Measurements from ENCODE around the gene HOXA3. TPM values are rescaled to one million over a fixed set of nuclear protein-coding genes. Genes with fewer than 3 reads are reported as not detected.
A peak's percentile ranks its signal among the peaks of the same experiment; 100 is the strongest.

HOXA3 gene
- total RNA-seq, 4 donors from 2014 or later, result 5.5 to 19.9 (median 6.2) TPM

DNA sequence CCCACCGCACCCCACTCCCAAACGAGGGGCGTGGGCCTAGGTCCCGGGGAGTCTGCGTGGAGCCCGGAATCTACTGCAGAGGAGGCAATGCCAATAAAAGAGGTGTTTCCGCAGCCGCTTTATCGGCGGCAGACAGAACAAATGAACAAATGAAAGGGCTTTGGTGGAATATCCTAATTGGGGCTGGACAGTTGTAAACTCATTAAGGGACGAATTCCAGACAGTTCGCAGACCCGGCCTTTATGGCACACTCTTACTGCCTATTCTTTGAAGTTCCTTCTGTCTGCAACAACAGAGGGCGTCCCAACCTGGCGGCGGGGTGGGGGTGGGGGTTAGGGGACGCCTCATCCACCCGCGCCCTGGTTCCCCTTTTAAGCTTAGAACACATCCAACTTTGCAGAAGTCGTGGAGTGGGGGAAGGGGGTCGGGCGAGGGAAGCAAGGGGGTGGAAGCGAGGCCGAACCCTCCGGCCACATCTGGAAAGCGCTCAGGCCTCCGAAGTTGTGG lies 8.9 kb upstream of the HOXA3 start:
- H3K9me3 ChIP-seq, result no peaks in the 10 kb centered on the region
- TF ChIP-seq EP300 (IDR thresholded peaks at IDR 0.05), result no peak
- TF ChIP-seq POLR2A (IDR thresholded peaks at IDR 0.05), result no peak
- TF ChIP-seq, protein P1, sequence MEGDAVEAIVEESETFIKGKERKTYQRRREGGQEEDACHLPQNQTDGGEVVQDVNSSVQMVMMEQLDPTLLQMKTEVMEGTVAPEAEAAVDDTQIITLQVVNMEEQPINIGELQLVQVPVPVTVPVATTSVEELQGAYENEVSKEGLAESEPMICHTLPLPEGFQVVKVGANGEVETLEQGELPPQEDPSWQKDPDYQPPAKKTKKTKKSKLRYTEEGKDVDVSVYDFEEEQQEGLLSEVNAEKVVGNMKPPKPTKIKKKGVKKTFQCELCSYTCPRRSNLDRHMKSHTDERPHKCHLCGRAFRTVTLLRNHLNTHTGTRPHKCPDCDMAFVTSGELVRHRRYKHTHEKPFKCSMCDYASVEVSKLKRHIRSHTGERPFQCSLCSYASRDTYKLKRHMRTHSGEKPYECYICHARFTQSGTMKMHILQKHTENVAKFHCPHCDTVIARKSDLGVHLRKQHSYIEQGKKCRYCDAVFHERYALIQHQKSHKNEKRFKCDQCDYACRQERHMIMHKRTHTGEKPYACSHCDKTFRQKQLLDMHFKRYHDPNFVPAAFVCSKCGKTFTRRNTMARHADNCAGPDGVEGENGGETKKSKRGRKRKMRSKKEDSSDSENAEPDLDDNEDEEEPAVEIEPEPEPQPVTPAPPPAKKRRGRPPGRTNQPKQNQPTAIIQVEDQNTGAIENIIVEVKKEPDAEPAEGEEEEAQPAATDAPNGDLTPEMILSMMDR (IDR thresholded peaks at IDR 0.05), result no peak
- TF ChIP-seq POLR2AphosphoS5 (IDR thresholded peaks at IDR 0.05), result no peak
- peaks cover 71% of the 10 kb centered on the region for H3K4me1 ChIP-seq
- no peaks in the 10 kb centered on the region for H3K36me3 ChIP-seq
- peak in 1 of 2 donors; percentile 73 for DNase-seq (ENCODE audit: low spot score in 2 of 2)
- peak overlapping the region; percentile 84 for H3K4me3 ChIP-seq
- peaks cover 3% of the 10 kb centered on the region for H3K27me3 ChIP-seq
- peak overlapping the region; percentile 97 for H3K27ac ChIP-seq
- WGBS, result 5% methylated on average over 24 of the region's 27 CpGs

DNA sequence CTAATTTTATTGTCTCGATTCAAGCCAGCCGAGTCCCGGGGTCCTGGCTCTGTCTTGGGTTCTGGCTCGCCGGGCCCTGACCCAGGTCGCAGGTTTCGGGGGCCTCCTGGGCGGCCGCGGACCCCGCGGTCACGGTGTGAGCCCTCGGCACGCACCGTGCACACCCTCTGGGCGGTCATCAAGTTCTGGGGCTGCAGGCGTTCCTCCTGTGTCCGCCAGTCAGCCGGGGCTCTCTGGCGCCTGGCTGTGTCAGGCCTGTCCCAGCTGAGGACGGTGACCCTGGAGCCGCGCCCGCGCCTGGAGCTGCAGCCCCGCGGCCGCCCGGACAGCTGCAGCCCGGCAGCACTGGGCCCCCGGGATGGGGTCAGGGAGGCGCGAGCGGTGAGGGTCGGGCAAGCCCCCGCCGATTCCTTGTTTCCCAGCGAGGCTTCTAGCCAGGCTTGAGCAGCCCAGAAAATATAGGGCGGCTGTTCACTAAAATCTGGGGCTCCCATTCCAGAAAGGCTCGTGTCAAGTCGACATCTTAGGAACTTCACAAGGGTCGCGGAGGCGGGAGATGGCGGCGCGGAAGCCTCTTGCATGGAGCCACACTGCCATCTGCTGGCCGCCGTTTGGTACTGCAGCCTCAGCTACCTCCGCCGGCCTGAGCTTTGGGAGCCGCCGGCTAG lies 8.3 kb upstream of the HOXA3 start:
- DNase-seq (ENCODE audit: low spot score in 2 of 2), result peak; percentile 94 to 99
- Histone ChIP-seq H3K27ac (peak overlapping the region; percentile 97), H3K27me3 (peaks cover 5% of the 10 kb centered on the region), H3K36me3 (no peaks in the 10 kb centered on the region), H3K4me3 (peak overlapping the region; percentile 84), H3K9me3 (no peaks in the 10 kb centered on the region), H3K4me1 (peaks cover 68% of the 10 kb centered on the region)
- WGBS, result 3% methylated on average over 25 of the region's 54 CpGs
- TF ChIP-seq, protein P1 (IDR thresholded peaks at IDR 0.05), result peak; percentile 98 to 99
- no peak for TF ChIP-seq POLR2A (IDR thresholded peaks at IDR 0.05)
- peak in 1 of 3 donors; percentile 53 for TF ChIP-seq POLR2AphosphoS5 (IDR thresholded peaks at IDR 0.05)

DNA sequence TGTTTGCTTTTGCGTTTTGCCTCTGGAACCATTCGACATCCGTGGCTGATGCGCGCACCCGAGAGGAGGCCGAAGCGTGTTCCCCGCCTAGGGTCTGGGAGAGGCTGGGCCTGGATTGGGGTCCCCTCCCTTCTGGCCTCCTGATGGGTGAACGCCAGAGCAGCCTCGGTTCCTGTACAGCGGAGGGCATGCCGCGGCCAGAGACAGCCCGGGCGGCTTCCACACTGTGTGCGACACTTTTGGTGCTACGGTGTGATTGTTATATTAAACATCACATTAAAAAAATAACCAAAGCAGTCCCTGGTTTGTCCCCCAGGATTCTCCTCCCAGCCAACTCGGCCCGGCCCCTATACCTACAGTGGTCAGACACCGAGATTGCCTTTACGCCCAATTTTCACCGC lies 7.8 kb upstream of the HOXA3 start:
- peak overlapping the region; percentile 97 for H3K27ac ChIP-seq

DNA sequence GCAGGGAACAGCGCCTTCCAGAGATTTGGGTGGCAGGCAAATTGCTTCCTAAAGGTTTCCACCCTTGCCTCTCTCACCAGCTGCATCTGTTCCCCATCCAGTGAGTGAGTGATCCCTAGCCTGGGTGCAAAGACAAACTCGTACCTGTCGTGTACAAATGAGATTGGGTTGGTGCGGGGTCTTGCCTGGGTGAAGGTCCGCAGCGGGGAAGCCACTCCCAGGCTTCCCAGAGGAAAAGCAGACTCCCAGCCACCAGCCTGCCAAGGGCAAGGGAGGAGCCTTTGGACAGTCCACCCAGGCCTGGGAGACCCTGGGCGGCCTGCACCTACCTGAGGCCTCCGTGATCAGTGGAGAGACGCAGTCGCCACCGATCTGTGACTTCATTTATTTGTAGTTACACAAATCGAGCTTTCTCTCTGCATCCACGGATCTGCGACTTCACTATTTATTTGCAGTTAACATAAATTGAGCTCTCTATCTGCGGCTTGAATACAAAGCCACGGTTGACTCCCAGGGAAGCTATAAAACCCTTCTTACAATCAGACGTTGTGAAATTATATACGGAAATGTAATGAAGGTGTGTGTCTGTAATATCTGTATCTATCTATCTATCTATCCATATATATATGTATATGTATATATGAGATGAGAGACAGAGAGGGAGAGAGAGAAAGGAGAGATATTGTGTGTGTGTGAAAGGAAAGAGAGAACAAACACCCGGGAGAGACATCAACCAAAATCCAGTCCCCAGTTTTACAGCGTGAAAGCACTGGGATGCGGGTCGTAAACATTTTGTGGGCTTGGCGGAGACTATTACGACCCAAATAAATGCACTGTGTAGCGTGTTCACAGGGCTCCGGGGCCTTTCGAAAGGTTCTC lies 7.1 kb upstream of the HOXA3 start:
- Histone ChIP-seq H3K4me1 (peaks cover 74% of the 10 kb centered on the region), H3K27ac (peak overlapping the region; percentile 97), H3K4me3 (peak overlapping the region; percentile 84), H3K36me3 (no peaks in the 10 kb centered on the region), H3K27me3 (peaks cover 6% of the 10 kb centered on the region), H3K9me3 (no peaks in the 10 kb centered on the region)
- DNase-seq (ENCODE audit: low spot score in 2 of 2), result peak; percentile 65 to 69
- TF ChIP-seq POLR2A (IDR thresholded peaks at IDR 0.05) (no peak), POLR2AphosphoS5 (IDR thresholded peaks at IDR 0.05) (peak in 1 of 3 donors; percentile 17)
- WGBS, result 50% methylated on average over 27 of the region's 27 CpGs

More for the DNA sequence above, 7.8 kb upstream of the HOXA3 start:
- Histone ChIP-seq H3K4me3 (peak overlapping the region; percentile 84), H3K9me3 (no peaks in the 10 kb centered on the region), H3K27me3 (peaks cover 5% of the 10 kb centered on the region), H3K4me1 (peaks cover 74% of the 10 kb centered on the region), H3K36me3 (no peaks in the 10 kb centered on the region)
- WGBS, result 69% methylated on average over 15 of the region's 23 CpGs
- DNase-seq (ENCODE audit: low spot score in 2 of 2), result peak; percentile 71 to 75
- TF ChIP-seq POLR2A (IDR thresholded peaks at IDR 0.05) (no peak), EP300 (IDR thresholded peaks at IDR 0.05) (no peak), POLR2AphosphoS5 (IDR thresholded peaks at IDR 0.05) (no peak)
- TF ChIP-seq, protein P1 (IDR thresholded peaks at IDR 0.05), result no peak

DNA sequence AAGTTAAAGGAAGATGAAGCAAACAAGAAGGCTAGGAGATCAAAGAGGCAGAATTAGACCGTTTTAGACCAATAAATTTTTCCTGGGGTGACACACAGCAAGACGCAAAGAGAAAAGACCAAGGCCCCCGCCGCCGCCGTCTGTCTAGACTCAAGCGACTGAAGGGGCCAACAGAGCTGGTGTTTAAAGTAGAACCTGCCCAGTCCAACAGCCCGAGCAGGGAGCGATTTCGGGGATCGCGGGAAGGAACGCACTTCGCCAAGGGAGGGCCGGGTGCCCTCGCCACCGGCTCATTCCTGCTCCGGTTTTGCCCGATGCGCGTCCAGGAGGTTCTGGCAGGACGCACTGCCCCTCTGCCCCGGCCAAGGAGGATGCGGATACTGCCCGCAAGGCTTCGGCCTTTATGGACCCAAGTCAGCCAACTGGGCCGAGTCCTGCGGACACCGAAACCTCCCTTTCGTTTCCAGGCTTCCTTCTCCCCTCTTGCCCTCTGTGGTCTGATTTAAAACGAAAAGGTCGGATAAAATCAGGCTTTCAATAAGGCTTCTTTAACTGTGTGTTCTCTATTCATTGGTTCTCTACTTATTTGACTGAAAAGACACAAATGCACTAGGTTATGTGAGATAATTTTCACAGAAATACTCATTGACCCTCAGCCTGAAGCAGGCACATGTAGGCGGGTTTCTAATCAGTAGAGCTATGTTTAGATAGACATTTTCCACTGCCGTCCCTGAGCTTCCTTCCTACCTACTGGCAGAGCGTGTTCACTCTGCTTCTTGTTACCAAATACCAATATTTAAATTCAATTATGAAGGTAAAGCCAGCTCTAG lies 6.3 kb upstream of the HOXA3 start:
- Histone ChIP-seq H3K4me1 (peaks cover 77% of the 10 kb centered on the region), H3K4me3 (peak overlapping the region; percentile 84), H3K27ac (peak overlapping the region; percentile 97), H3K9me3 (no peaks in the 10 kb centered on the region), H3K27me3 (peaks cover 10% of the 10 kb centered on the region), H3K36me3 (no peaks in the 10 kb centered on the region)
- DNase-seq (ENCODE audit: low spot score in 2 of 2), result peak; percentile 68 to 78
- 39% methylated on average over 33 of the region's 35 CpGs for WGBS
- TF ChIP-seq POLR2A (IDR thresholded peaks at IDR 0.05) (no peak), POLR2AphosphoS5 (IDR thresholded peaks at IDR 0.05) (no peak), EP300 (IDR thresholded peaks at IDR 0.05) (no peak)
- TF ChIP-seq, protein P1 (IDR thresholded peaks at IDR 0.05), result no peak
